Measurements from ENCODE around the gene NHLH2. TPM values are rescaled to one million over a fixed set of nuclear protein-coding genes. Genes with fewer than 3 reads are reported as not detected.
A peak's percentile ranks its signal among the peaks of the same experiment; 100 is the strongest.

The NHLH2 gene
- total and polyA plus RNA-seq, 4 donors = 2.8 to 11.7 (median 8.3) TPM

GRCh38 chr1:115793162-115793561 lies 47.8 kb downstream of the NHLH2 start:
- H3K4me3 ChIP-seq (ENCODE audit: low read depth, low read length) = no peak overlapping the region
- peak in 1 of 6 donors; percentile 28 for DNase-seq (ENCODE audit: low read depth in 4 of 6, low spot score in 6 of 6)
- H3K9me3 ChIP-seq (ENCODE audit: control insufficient read depth, insufficient read depth, low read length) = peaks cover 1% of the 10 kb centered on the region
- H3K27ac ChIP-seq (ENCODE audit: low read depth, low read length) = no peak overlapping the region
- WGBS (ENCODE audit: insufficient coverage) = 34% methylated on average over 4 of the region's 9 CpGs
- peaks cover 2% of the 10 kb centered on the region for H3K27me3 ChIP-seq (ENCODE audit: control insufficient read depth, insufficient read depth, low read length)
- H3K4me1 ChIP-seq (ENCODE audit: control insufficient read depth, insufficient read depth, low read length) = no peaks in the 10 kb centered on the region
- no peaks in the 10 kb centered on the region for H3K36me3 ChIP-seq (ENCODE audit: control insufficient read depth, insufficient read depth, low read length)

GRCh38 chr1:115791816-115792215 lies 49.1 kb downstream of the NHLH2 start:
- H3K36me3 ChIP-seq (ENCODE audit: control insufficient read depth, insufficient read depth, low read length) = no peaks in the 10 kb centered on the region
- DNase-seq (ENCODE audit: low read depth in 4 of 6, low spot score in 6 of 6) = no peak
- no peaks in the 10 kb centered on the region for H3K4me1 ChIP-seq (ENCODE audit: control insufficient read depth, insufficient read depth, low read length)
- WGBS (ENCODE audit: insufficient coverage) = no CpG with 5 or more reads among the region's 3 CpGs
- H3K27me3 ChIP-seq (ENCODE audit: control insufficient read depth, insufficient read depth, low read length) = peaks cover 2% of the 10 kb centered on the region
- H3K27ac ChIP-seq (ENCODE audit: low read depth, low read length) = no peak overlapping the region
- H3K9me3 ChIP-seq (ENCODE audit: control insufficient read depth, insufficient read depth, low read length) = peaks cover 1% of the 10 kb centered on the region
- no peak overlapping the region for H3K4me3 ChIP-seq (ENCODE audit: low read depth, low read length)

GRCh38 chr1:115790846-115791245 lies 50.1 kb downstream of the NHLH2 start:
- no peak overlapping the region for H3K4me3 ChIP-seq (ENCODE audit: low read depth, low read length)
- no peak overlapping the region for H3K27ac ChIP-seq (ENCODE audit: low read depth, low read length)
- peaks cover 1% of the 10 kb centered on the region for H3K9me3 ChIP-seq (ENCODE audit: control insufficient read depth, insufficient read depth, low read length)
- H3K27me3 ChIP-seq (ENCODE audit: control insufficient read depth, insufficient read depth, low read length) = peaks cover 2% of the 10 kb centered on the region
- H3K4me1 ChIP-seq (ENCODE audit: control insufficient read depth, insufficient read depth, low read length) = no peaks in the 10 kb centered on the region
- no peaks in the 10 kb centered on the region for H3K36me3 ChIP-seq (ENCODE audit: control insufficient read depth, insufficient read depth, low read length)
- WGBS (ENCODE audit: insufficient coverage) = 82% methylated on average over 3 of the region's 6 CpGs
- no peak for DNase-seq (ENCODE audit: low read depth in 4 of 6, low spot score in 6 of 6)

GRCh38 chr1:115790356-115790755 lies 50.6 kb downstream of the NHLH2 start:
- Histone ChIP-seq H3K4me3 (ENCODE audit: low read depth, low read length) (no peak overlapping the region), H3K36me3 (ENCODE audit: control insufficient read depth, insufficient read depth, low read length) (no peaks in the 10 kb centered on the region), H3K27me3 (ENCODE audit: control insufficient read depth, insufficient read depth, low read length) (peaks cover 2% of the 10 kb centered on the region), H3K27ac (ENCODE audit: low read depth, low read length) (no peak overlapping the region), H3K4me1 (ENCODE audit: control insufficient read depth, insufficient read depth, low read length) (no peaks in the 10 kb centered on the region), H3K9me3 (ENCODE audit: control insufficient read depth, insufficient read depth, low read length) (peaks cover 1% of the 10 kb centered on the region)
- DNase-seq (ENCODE audit: low read depth in 4 of 6, low spot score in 6 of 6) = no peak
- no CpG with 5 or more reads among the region's 3 CpGs for whole genome bisulfite sequencing (ENCODE audit: insufficient coverage)

Other genes starting within 250 kb of the NHLH2 start
- 10 to 100 TPM in 1 of 2 donors, 1 to 10 TPM in 1; 8.0 to 10.2 TPM for gene VANGL1, start 199.2 kb downstream of the NHLH2 start, total RNA-seq
- gene VANGL1, start 199.2 kb downstream of the NHLH2 start, polyA plus RNA-seq (ENCODE audit: insufficient read length in 2 of 2) = 1 to 10 TPM; 8.2 to 8.6 TPM
- 1 to 10 TPM; 1.5 to 3.1 TPM for gene CASQ2, start 72.4 kb downstream of the NHLH2 start, total RNA-seq
- gene CASQ2, start 72.4 kb downstream of the NHLH2 start, polyA plus RNA-seq (ENCODE audit: insufficient read length in 2 of 2) = 1 to 10 TPM; 1.1 to 1.4 TPM
- gene SLC22A15, start 135.4 kb upstream of the NHLH2 start, total RNA-seq = 10 to 100 TPM in 1 of 2 donors, 1 to 10 TPM in 1; 10.0 to 36.0 TPM
- 10 to 100 TPM; 17.6 to 28.5 TPM for gene SLC22A15, start 135.4 kb upstream of the NHLH2 start, polyA plus RNA-seq (ENCODE audit: insufficient read length in 2 of 2)